ENCODE results near the gene CSNK2B.

GRCh38 chr6:31622684-31623091, 43.2 kb upstream of the CSNK2B start:
- TF ChIP-seq CTCF (optimal IDR thresholded peaks at IDR 0.05 in 1 of 3, IDR thresholded peaks at IDR 0.05 in 1 of 3, conservative IDR thresholded peaks at IDR 0.05 in 1 of 3; ENCODE audit: extremely low read depth in 1 of 3, insufficient read depth in 2 of 3, low read length in 3 of 3), result no peak
- TF ChIP-seq EZH2 (IDR thresholded peaks at IDR 0.05; ENCODE audit: low read length), result no peak

All from keratinocyte (primary cell).